Measurements from ENCODE around the gene CDKN2AIPNL. TPM values are rescaled to one million over a fixed set of nuclear protein-coding genes. Genes with fewer than 3 reads are reported as not detected.
"Not testable (repeated sequence)": the region's sequence is repeated elsewhere in the genome, so short reads cannot be mapped to it uniquely, and the experiment has no call there.

The CDKN2AIPNL gene
- total RNA-seq, 1 experiment from 2014 or later, result 63.0 TPM

DNA sequence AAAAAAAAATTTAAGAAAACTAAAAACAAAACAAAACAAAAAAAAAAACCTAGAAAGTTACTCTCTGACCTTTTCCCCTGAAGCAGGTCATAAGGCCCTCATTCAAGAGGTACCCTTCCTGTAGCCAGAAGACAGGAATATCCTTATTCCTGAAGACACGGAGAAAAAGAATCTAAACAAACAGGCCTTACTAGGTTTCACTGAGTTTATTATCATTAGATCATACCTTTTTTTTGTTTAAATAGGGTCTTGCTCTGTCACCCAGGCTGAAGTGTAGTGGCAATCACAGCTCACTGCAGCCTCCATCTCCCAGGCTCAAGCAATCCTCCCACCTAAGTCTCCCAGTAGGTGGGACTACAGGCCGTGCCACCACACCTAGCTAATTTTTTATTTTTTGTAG, 11.7 kb upstream of the CDKN2AIPNL start (continued):
- TF ChIP-seq, protein P1, sequence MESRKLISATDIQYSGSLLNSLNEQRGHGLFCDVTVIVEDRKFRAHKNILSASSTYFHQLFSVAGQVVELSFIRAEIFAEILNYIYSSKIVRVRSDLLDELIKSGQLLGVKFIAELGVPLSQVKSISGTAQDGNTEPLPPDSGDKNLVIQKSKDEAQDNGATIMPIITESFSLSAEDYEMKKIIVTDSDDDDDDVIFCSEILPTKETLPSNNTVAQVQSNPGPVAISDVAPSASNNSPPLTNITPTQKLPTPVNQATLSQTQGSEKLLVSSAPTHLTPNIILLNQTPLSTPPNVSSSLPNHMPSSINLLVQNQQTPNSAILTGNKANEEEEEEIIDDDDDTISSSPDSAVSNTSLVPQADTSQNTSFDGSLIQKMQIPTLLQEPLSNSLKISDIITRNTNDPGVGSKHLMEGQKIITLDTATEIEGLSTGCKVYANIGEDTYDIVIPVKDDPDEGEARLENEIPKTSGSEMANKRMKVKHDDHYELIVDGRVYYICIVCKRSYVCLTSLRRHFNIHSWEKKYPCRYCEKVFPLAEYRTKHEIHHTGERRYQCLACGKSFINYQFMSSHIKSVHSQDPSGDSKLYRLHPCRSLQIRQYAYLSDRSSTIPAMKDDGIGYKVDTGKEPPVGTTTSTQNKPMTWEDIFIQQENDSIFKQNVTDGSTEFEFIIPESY (IDR thresholded peaks at IDR 0.05; ENCODE audit: extremely low read depth, insufficient replicate concordance, low read length), result no peak
- TF ChIP-seq POLR2AphosphoS5 (IDR thresholded peaks at IDR 0.05; ENCODE audit: low read depth, low read length) (no peak), ATF3 (IDR thresholded peaks at IDR 0.05) (no peak), ZNF274 (IDR thresholded peaks at IDR 0.05; ENCODE audit: low read depth, low read length) (no peak), CBX3 (IDR thresholded peaks at IDR 0.05; ENCODE audit: low read depth) (no peak), ELF1 (IDR thresholded peaks at IDR 0.05; ENCODE audit: borderline replicate concordance, low read depth) (no peak), CEBPB (IDR thresholded peaks at IDR 0.05; ENCODE audit: low read depth) (no peak), TCF7L2 (IDR thresholded peaks at IDR 0.05; ENCODE audit: borderline replicate concordance, extremely low read depth, insufficient read depth, insufficient read length) (no peak), YY1 (IDR thresholded peaks at IDR 0.05; ENCODE audit: extremely low read depth, insufficient replicate concordance, low read depth, low read length) (no peak), RAD21 (IDR thresholded peaks at IDR 0.05; ENCODE audit: low read depth) (no peak), JUND (IDR thresholded peaks at IDR 0.05) (no peak), EGR1 (IDR thresholded peaks at IDR 0.05; ENCODE audit: low read depth) (no peak)

- CTCF ChIA-PET, result no interaction called here
- intact Hi-C loops (cut with micrococcal nuclease), result no loop called here
- Histone ChIP-seq H3K36me3 (ENCODE audit: control insufficient read depth in 1 of 2, insufficient read depth in 2 of 2, low read length in 2 of 2) (no peaks in the 10 kb centered on the region), H3K9me3 (ENCODE audit: control insufficient read depth in 1 of 2, insufficient read depth in 1 of 2, low read depth in 1 of 2, low read length in 2 of 2) (peaks cover 0 to 6% of the 10 kb centered on the region in 2 experiments; a peak in 1 of 4 replicates), H3K9ac (ENCODE audit: low read length) (no peak overlapping the region), H3K4me2 (ENCODE audit: low read length) (no peak overlapping the region), H3K79me2 (ENCODE audit: insufficient read depth, low read length) (no peaks in the 10 kb centered on the region), H3K9me2 (ENCODE audit: insufficient read depth) (0 out of 2 replicates have a peak, but pooled peaks cover 3% of the 10 kb centered on the region), H3K4me3 (replicated peaks in 1 of 2; ENCODE audit: low read depth in 1 of 2, low read length in 2 of 2) (no peak overlapping the region), H4K20me1 (ENCODE audit: insufficient read depth) (no peaks in the 10 kb centered on the region), H2AFZ (ENCODE audit: low read depth, low read length, poor library complexity, severe bottlenecking) (no peak overlapping the region), H3K4me1 (ENCODE audit: control insufficient read depth in 1 of 2, insufficient read depth in 2 of 2, low read length in 2 of 2) (no peaks in the 10 kb centered on the region), H3K27me3 (ENCODE audit: insufficient read depth, low read length) (no peaks in the 10 kb centered on the region), H3K27ac (ENCODE audit: low read depth, low read length) (no peak overlapping the region)
- POLR2A ChIA-PET, result no interaction called here
- no TSS peak for BruUV-seq (replicated peaks)
- no peak for ATAC-seq
- TF ChIP-seq ZFX (IDR thresholded peaks at IDR 0.05) (no peak), CEBPB (IDR thresholded peaks at IDR 0.05; ENCODE audit: low read depth) (no peak)
- TF ChIP-seq, protein P2, sequence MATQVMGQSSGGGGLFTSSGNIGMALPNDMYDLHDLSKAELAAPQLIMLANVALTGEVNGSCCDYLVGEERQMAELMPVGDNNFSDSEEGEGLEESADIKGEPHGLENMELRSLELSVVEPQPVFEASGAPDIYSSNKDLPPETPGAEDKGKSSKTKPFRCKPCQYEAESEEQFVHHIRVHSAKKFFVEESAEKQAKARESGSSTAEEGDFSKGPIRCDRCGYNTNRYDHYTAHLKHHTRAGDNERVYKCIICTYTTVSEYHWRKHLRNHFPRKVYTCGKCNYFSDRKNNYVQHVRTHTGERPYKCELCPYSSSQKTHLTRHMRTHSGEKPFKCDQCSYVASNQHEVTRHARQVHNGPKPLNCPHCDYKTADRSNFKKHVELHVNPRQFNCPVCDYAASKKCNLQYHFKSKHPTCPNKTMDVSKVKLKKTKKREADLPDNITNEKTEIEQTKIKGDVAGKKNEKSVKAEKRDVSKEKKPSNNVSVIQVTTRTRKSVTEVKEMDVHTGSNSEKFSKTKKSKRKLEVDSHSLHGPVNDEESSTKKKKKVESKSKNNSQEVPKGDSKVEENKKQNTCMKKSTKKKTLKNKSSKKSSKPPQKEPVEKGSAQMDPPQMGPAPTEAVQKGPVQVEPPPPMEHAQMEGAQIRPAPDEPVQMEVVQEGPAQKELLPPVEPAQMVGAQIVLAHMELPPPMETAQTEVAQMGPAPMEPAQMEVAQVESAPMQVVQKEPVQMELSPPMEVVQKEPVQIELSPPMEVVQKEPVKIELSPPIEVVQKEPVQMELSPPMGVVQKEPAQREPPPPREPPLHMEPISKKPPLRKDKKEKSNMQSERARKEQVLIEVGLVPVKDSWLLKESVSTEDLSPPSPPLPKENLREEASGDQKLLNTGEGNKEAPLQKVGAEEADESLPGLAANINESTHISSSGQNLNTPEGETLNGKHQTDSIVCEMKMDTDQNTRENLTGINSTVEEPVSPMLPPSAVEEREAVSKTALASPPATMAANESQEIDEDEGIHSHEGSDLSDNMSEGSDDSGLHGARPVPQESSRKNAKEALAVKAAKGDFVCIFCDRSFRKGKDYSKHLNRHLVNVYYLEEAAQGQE (IDR thresholded peaks at IDR 0.05; ENCODE audit: low read depth), result no peak
- RAD21 ChIA-PET (ENCODE audit: low non-redundant PET in 1 of 2, low total read pairs in 2 of 2, uncharacterized antibody in 2 of 2, unreplicated experiment in 2 of 2), result no interaction called here
- DNase-seq (ENCODE audit: low read depth, low spot score), result no peak
Measured at GRCh38 chr5:134422791-134423365, 11.2 kb upstream of the CDKN2AIPNL start.

DNA sequence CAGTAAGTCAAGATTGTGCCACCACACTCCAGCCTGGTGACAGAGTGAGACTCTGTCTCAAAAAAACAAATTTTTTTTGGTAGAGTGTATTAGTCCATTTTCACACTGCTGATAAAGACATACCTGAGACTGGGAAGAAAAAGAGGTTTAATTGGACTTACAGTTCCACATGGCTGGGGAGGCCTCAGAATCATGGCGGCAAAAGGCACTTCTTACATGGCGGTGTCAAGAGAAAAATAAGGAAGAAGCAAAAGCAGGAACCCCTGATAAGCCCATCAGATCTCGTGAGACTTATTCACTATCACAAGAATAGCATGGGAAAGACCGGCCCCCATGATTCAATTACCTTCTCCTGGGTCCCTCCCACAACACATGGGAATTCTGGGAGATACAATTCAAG, 9.4 kb upstream of the CDKN2AIPNL start:
- ATAC-seq; H3K4me1 ChIP-seq (ENCODE audit: control insufficient read depth in 1 of 2, insufficient read depth in 2 of 2, low read length in 2 of 2); H4K20me1 ChIP-seq (ENCODE audit: insufficient read depth); H3K36me3 ChIP-seq (ENCODE audit: control insufficient read depth in 1 of 2, insufficient read depth in 2 of 2, low read length in 2 of 2); H3K9me2 ChIP-seq (ENCODE audit: insufficient read depth); H3K79me2 ChIP-seq (ENCODE audit: insufficient read depth, low read length); H2AFZ ChIP-seq (ENCODE audit: low read depth, low read length, poor library complexity, severe bottlenecking); H3K4me2 ChIP-seq (ENCODE audit: low read length); H3K27me3 ChIP-seq (ENCODE audit: insufficient read depth, low read length); RAD21 ChIA-PET (ENCODE audit: low non-redundant PET in 1 of 2, low total read pairs in 2 of 2, uncharacterized antibody in 2 of 2, unreplicated experiment in 2 of 2); BruUV-seq (replicated peaks); intact Hi-C loops (cut with micrococcal nuclease); H3K27ac ChIP-seq (ENCODE audit: low read depth, low read length); H3K9ac ChIP-seq (ENCODE audit: low read length); CTCF ChIA-PET; H3K4me3 ChIP-seq (replicated peaks in 1 of 2; ENCODE audit: low read depth in 1 of 2, low read length in 2 of 2); DNase-seq (ENCODE audit: low read depth, low spot score); H3K9me3 ChIP-seq (ENCODE audit: control insufficient read depth in 1 of 2, insufficient read depth in 1 of 2, low read depth in 1 of 2, low read length in 2 of 2); POLR2A ChIA-PET: not testable (repeated sequence)
